HG02623 (cell line): Measurements from ENCODE around the gene PRPF19.

Experiments used
- ATAC-seq: cut with Tn5 transposase; IDR thresholded peaks from one replicate; pipeline ENCODE4 v1.9.1; 2021; ENCODE audit warnings: moderate library complexity; ENCODE audit not compliant: unreplicated experiment

The PRPF19 gene

DNA sequence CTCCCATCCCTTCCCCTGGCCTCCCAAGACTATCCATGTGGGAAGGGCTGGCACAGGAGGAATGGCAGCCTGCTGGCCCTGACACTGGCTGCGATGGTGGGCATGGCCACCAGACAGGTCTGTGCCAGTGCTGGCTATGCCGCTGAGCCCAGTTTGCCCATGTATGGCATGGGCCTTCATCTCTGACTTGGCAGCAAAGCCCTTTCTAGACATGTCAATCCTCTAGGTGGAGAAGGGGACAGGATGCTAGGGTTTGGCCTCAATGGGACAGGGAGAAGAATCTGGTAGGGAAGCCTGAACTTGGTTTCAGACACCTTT is 30.3 kb downstream of the PRPF19 start:
- ATAC-seq, result no peak

DNA sequence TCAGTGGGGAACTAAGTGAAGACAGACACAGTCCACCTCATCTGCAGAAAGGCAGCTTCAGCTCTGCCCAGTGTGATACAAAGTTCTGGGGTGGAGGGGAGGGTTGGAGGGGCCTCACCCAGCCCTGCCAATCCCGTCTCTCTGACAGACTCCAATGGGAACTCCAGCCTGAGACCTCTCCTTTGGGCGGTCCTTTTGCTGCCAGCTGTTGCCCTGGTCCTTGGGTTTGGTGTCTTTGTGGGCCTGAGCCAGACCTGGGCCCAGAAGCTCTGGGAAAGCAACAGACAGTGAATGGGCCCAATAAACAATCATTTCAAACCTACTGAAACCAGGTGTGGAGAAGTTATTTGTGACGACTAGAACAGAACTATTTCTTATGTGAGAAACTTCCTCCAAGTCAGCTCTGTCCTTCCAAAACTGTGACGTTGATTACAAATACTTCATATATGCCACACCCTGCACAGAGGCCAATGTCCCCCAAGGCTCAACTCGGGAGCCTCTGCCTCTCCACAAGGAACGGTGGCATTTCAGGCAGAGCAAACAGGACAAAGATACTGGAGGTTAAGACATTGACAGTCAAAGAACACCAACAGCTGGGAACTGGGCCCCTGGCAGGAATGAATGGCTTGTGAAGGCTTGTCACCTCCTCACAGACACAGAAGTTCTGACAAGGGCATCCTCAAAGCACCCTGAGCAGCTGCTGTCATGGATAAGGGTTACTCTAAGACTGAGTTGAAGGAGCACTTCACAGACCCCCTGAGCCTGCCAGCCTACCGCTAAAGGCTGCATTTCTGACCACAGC is 30.8 kb downstream of the PRPF19 start:
- no peak for ATAC-seq

DNA sequence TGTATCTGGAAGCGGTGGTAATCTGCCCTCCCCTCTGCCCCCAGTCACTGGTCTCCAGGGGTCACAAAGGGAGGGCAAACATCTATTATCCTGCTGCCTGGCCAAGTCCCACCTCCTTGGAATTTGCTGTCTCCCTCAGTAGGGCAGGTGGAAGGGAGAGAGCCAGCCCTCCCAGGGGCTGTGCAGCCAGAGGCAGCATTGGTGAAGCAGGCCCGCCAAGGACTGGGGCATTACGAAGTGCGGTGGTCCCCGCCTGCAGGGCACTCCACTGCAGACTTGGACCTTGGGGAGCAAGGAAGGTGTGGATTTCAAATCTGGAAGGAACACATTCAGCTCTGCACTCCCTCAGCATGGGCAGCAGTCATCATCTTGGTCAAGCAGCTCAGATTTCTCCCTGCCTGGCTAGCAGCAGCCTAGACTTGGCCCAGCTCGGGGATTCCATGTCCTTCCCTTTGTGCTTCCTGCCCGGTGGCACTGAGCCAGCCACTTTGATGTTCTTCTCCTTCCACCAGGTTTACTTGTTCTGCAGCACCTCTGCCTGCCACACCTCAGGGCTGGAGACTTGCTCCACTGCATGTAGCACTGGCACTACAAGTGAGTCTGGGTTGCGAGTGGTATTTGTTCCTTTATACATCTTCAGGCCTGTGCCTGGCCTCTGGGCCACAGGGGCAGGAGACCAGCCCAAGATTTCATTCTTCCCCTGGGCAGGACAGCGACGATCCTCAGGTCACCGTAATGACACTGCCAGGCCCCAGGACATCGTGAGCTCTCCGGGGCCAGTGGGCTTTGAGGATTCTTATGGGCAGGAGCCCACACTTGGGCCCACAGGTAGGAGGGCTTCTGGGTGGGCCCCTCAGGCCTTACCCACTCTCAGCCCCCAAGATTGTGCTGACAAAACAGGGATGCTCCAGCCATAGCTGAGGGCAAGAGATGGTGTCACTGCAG is 31.7 kb downstream of the PRPF19 start:
- no peak for ATAC-seq

DNA sequence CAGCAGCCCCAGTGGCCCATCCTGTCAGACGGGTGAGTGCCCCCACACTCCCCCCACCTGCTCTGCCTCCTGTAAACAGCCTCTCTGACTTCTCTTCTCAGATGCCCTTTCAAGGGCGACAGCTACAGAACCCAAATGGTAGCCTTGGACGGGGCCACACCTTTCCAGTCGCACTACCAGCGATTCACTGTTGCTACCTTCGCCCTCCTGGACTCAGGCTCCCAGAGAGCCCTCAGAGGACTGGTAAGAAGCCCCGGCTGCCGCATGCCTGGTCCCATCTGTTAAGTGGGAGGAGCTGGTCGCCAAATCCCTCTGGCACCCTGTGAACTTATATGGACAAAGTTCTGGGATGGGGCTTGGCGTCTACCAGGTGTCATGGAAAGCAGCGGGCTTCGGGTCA is 32.9 kb downstream of the PRPF19 start:
- no peak for ATAC-seq

DNA sequence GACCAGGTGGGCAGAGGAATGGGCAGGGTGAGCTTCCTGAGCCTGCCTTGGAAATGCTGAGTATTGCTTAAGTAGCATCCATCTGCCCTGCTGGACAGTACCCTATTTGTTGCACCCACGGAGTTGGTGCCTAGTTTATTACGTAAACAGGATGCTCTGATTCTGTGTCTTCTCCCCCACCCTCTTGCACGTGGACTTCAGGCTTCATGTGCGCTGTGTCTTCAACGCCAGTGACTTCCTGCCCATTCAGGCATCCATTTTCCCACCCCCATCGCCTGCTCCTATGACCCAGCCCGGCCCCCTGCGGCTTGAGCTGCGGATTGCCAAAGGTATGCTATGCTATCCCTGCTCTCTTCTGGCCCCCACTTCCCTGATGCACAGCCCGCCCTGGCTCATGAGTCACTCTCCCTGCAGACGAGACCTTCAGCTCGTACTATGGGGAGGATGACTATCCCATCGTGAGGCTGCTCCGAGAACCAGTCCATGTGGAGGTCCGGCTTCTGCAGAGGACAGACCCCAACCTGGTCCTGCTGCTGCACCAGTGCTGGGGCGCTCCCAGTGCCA is 33.3 kb downstream of the PRPF19 start:
- no peak for ATAC-seq

DNA sequence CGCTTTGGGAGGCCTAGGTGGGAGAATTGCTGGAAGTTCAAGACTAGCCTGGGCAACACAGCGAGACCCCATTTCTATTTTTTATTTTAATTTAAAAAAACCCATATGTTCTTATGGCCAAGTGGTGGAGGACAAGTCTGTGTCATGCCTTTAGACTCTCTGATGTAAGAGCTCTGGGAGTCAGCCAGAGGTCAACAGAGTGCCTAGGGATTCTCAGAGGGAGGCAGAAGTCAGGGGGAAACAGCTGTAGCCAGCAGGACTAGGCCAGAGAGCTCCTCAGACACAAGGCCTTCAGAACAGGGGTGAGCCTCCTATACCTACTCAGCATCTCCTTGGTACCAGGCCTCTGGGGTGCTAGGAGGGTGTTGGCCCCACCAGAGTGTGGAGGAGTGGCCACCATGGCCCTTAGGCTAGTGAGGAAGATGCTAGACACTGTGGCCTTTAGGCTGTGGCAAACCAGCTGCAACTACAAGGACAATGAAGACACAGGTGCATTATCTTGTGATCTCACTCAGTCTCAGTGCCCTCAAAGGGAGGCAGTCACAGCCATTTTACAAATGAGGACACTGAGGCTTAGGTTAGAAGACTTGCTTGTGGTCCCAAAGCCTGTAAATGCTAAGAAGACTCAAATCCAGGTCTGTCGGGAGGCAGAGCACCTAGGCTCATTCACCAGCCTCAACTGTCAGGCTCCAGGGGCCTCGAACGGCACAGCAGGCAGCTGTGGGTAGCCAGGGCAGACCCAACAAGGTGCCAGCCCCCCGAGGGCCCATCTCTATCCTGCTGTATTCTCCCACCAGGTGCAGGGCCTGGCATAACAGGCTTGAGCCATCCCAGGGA is 34.0 kb downstream of the PRPF19 start:
- ATAC-seq, result no peak

DNA sequence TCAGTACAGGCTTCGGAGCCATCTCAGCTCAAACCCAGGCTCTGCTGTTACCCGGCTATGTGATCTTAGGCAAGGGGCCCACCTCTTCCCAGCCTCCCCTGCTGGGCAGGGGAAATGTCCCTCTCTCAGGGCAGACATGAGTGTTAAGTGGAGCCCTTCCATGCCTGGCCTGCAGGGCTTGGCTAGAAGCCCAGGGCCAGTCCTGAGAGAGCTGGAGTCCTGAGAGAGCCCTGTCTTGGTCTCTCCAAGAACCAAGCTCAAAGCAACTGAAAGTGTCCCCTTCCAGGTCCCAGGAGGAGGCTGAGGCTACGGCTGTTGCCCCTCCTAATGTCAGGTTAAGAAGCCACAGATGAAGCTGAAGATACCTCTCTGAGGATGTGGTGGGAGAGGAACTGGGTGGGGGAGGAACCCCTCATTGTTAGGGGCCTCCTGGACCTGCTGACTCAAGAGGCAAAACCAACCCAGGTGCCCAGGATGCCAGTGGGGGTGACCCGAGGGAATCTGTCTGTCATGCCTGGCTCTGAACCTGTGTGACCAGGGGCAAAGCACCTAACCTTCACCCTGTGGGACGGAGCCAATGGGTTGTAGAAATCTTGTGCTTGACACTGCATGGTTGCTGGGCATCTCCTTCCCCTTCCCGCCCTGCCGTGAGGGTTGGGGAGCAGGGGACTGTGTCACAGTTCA is 34.9 kb downstream of the PRPF19 start:
- no peak for ATAC-seq

DNA sequence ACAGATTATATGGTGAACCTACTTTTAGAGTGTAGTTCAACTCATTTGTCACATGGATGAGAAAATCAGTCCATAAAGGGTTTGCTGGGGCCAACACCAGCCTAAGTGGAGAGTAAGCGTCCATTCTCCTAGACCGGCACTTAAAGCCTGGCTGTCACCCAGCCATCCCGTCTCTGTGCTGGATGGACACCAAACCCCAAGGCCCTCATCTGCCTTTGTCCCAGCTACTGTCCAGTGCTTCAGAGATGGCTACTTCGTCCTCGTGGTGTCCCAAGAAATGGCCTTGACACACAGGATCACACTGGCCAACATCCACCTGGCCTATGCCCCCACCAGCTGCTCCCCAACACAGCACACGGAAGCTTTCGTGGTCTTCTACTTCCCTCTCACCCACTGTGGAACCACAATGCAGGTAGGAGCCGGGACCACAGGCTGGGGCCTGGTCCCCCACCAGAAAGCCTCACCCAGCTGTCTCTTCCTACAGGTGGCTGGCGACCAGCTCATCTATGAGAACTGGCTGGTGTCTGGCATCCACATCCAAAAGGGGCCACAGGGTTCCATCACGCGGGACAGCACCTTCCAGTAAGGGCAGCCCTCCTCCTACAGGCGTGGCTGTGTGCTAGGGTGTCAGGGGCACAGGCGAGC is 35.5 kb downstream of the PRPF19 start:
- ATAC-seq, result no peak

DNA sequence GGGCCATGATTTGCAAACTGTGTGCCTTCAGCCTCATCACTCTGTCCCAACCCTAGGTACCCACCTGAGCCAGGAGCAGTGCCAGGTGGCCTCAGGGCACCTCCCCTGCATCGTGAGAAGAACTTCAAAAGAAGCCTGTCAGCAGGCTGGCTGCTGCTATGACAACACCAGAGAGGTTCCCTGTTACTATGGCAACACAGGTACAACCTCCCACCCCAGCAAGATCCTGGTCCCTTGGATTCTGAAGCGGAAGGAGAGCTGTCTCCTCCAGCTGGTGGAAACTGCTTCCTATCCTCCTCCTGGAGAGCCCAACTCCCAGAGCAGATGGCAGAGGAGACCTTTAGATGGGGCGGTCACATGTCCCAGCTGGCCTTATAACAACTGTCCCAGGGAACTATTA is 36.1 kb downstream of the PRPF19 start:
- ATAC-seq, result no peak

DNA sequence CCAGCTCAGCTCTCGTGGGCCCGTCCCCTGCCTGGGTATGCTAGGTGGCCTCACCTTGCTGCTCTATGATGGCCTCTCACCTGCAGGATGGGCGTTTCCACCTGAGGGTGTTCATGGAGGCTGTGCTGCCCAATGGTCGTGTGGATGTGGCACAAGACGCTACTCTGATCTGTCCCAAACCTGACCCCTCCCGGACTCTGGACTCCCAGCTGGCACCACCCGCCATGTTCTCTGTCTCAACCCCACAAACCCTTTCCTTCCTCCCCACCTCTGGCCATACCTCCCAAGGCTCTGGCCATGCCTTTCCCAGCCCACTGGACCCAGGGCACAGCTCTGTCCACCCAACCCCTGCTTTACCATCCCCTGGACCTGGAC is 36.9 kb downstream of the PRPF19 start:
- no peak for ATAC-seq

DNA sequence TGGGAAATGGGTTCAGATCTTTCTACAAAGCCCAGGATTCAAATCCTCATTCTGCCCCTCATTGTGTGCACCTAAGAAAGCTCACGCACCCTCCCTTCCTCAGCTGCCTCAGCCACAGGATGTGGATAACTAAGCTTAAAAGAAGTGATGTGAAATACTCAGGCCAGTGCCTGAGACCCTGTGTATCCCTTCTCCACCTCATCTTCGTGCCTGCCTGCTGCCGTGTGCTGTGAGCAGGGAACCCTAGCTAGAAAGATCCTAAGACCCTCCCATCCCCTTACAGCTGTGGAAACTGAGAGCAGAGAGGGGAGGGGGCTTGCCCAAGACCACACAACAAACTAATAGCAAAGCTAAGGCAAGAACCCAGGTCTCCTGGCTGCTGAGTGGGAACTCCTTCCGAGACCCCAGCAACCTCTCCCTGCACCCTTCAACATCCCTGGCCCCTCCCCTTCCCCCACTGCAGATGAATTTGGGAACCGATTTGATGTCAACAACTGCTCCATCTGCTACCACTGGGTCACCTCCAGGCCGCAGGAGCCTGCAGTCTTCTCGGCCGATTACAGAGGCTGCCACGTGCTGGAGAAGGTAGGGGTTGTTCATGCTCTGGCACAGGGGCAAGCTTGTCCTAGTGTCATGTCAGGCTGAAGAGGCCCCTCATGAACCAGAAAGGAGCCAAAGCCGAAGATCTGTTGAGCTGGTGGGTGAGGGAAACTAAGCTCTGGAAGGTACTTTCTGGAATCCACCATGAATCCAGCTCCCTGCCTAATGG is 37.5 kb downstream of the PRPF19 start:
- no peak for ATAC-seq

DNA sequence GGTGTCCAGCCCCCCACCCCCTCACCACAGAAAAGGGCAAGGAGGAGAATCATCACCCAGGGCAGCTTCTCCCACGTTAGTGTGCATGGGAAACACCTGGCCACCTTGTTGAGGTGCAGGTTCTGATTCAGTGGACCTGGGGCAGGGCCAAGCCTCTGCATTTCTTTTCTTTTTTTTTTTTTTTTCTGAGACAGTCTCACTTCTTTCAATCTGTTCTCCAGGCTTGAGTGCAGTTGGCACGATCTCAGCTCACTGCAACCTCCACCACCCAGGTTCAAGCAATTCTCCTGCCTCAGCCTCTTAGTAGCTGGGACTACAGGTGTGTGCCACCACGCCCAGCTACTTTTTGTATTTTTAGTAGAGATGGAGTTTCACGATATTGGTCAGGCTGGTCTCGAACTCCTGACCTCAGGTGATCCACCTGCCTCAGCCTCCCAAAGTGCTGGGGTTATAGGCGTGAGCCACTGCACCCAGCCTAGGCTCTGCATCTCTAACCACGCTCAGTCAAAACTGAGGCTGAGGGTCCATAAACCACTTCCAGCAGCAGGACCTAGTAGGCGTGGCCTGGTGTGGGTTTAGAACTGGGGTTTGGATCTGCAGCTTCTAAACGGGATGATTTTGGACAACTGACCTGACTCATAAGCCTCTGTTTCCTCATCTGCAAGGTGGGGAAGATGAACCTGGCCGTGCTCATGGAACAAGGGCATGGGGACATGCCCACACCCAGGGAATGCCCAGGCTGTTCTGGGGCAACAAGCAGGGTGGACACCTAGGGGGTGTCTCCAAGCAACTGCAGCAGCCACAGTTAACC is 38.3 kb downstream of the PRPF19 start:
- no peak for ATAC-seq

DNA sequence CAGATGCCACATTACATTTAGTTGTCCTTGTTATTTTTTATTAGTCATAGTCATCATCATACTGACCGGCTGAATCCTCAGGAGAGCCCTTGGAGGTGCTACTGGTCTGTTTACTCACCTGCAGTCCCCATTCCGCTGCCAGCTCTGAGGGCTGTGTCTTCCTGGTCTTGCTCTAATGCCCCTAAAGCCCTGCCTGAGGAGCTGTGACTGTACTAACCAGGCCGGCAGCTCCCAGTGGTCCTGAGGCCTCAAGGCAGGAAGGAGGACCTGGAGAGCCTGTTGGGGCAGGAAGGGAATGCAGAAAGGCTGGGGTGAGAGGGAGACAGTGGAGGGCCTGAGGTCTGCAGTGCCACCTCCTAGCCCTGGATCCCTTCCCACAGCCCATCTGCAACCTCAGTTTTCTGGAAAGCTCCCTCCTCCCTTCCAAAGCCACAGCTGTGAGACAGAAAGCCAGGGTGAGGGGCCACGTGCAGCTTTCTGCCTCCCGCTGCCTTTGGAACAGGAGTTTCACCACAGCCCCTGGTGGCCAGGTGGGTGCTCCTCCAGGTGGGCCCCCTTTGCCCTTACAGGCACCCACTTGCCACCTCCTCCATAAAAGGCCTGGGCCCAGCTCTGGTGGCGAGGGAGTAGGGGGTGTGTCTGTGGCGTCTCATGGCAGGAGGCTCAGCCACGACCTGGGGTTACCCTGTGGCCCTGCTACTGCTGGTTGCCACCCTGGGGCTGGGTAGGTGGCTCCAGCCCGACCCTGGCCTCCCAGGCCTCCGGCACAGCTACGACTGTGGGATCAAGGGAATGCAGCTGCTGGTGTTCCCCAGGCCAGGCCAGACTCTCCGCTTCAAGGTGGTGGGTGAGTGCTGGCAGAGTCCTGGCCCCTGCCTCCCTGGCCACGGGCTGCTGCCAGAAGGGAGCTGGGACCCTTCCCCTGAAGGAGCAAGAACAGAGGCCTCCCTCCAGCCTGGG is 39.2 kb downstream of the PRPF19 start, which contains the start of gene ZP1:
TSS of gene ZP1 (plus strand) at position 632 of the 960 bp plus-strand sequence. CDS start at position 652, 20 bp downstream.
- ATAC-seq, result no peak

DNA sequence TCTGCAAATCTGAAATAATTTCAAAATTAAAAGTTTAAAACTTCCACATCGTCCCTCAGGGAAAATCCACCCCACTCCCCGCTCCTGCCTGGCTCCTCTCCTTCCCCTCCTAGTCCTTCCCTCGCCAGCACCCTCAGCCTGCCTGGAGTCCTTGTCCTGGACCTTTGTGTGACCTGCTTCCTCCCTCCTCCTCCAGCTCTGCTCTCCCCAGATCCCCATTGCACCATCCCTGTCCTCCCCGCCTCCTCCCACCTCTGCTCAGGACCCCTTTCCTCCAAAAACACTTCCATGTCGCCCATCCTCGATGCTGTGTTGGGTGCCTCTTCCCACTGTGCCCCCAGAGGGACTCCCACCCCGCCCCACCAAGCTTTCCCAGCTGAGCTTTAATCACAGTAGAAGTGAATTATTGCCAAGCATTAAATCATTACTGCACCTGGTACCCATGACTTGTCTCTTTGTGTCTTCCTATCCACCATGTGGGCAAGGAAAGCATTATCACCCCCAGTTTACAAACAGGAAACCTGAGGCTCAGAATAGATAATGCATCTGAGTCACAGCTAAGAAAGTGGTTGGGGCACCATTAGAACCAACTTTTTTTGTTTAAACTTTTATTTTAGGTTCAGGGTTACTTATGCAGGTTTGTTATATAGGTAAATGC is 41.4 kb downstream of the PRPF19 start:
- no peak for ATAC-seq

DNA sequence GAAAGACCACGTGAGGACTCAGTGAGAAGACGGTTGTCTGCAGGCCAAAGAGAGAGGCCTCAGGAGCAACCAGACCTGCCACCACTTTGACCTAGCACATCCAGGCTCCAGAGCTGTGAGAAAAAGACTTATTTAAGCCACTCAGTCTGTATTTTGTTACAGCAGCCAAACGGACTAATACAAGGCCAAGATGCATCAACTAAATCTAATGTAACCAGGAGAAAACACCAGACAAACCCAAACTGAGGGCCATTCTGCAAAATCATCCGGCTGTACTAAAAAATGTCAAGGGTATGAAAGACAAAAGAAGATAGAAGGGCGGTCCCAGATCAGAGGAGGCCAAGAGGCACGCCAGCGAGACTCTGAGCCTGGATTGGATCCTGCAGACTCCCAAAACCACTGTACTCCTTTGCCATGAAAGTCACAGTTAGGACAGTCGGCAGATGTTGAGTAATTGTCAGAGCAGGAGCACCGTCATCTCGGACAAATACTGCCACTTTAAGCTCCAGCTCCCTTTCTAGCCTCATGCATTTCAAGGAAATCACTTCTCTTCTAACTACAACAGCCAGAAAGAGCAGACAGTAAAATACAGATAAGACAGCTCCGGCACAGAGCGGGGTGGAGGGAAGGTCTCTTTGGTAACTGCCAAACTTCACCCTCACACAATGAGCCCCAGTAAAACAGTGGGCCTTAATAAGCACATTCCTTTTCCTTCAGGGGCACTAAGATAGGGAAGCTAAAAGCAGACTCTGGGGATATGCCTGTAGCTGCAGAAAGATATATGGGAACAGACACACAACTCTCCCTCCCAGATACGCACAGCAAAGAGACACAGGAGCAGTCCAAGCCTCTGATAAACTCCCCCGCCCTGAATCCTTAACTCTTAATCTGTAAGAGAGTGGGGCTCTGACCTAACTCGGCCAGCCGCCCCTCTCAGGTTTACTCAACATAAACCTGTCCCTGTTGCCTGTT is 42.5 kb downstream of the PRPF19 start:
- no peak for ATAC-seq
